BE2C (cell line): Measurements from ENCODE around the gene IRAK1.

ENCODE experiments used
- DNase-seq: peaks from one replicate; pipeline ENCODE4 v3.0.0-alpha.2; 2020
- H3K27me3 ChIP-seq: fragments of 250-450 bp; sonication (Bioruptor Pico); 2 replicates; pipeline ENCODE4 v1.5.1; 2020; ENCODE audit warnings: mild to moderate bottlenecking
- H3K36me3 ChIP-seq: fragments of 250-450 bp; sonication (Bioruptor Pico); 2 replicates; pipeline ENCODE4 v1.5.1; 2020; ENCODE audit warnings: mild to moderate bottlenecking
- H3K4me1 ChIP-seq: fragments of 250-450 bp; sonication (Bioruptor Pico); 2 replicates; pipeline ENCODE4 v1.5.1; 2020
- H3K4me3 ChIP-seq: 2 replicates; pipeline ENCODE4 v1.5.1; 2011; ENCODE audit warnings: low read depth, low read length
- H3K9me3 ChIP-seq: fragments of 250-450 bp; sonication (Bioruptor Pico); 2 replicates; pipeline ENCODE4 v1.5.1; 2020
- CTCF ChIP-seq: IDR thresholded peaks from 2 replicates; pipeline ENCODE4 v1.5.1; 2012; ENCODE audit warnings: mild to moderate bottlenecking, low read depth, low read length

Gene IRAK1

GRCh38 chrX:154051201-154051810 lies 31.6 kb upstream of the IRAK1 start:
- TF ChIP-seq CTCF = peak; percentile 75
- Histone ChIP-seq H3K4me3 (no peak overlapping the region), H3K27me3 (no peaks in the 10 kb centered on the region), H3K4me1 (peaks cover 3% of the 10 kb centered on the region), H3K9me3 (no peaks in the 10 kb centered on the region), H3K36me3 (no peaks in the 10 kb centered on the region)
- DNase-seq = peak; percentile 73

GRCh38 chrX:154050113-154050495 lies 30.4 kb upstream of the IRAK1 start:
- no peak overlapping the region for H3K4me3 ChIP-seq
- H3K36me3 ChIP-seq = no peaks in the 10 kb centered on the region
- peaks cover 7% of the 10 kb centered on the region for H3K4me1 ChIP-seq
- no peaks in the 10 kb centered on the region for H3K27me3 ChIP-seq
- no peak for DNase-seq
- TF ChIP-seq CTCF = no peak
- H3K9me3 ChIP-seq = no peaks in the 10 kb centered on the region

- no peaks in the 10 kb centered on the region for H3K36me3 ChIP-seq
- H3K9me3 ChIP-seq = no peaks in the 10 kb centered on the region
- DNase-seq = no peak
- H3K27me3 ChIP-seq = no peaks in the 10 kb centered on the region
- H3K4me1 ChIP-seq = peaks cover 7% of the 10 kb centered on the region
- TF ChIP-seq CTCF = no peak
- H3K4me3 ChIP-seq = no peak overlapping the region
These were observed 29.8 kb upstream of the IRAK1 start for GRCh38 chrX:154049209-154050112.

DNA sequence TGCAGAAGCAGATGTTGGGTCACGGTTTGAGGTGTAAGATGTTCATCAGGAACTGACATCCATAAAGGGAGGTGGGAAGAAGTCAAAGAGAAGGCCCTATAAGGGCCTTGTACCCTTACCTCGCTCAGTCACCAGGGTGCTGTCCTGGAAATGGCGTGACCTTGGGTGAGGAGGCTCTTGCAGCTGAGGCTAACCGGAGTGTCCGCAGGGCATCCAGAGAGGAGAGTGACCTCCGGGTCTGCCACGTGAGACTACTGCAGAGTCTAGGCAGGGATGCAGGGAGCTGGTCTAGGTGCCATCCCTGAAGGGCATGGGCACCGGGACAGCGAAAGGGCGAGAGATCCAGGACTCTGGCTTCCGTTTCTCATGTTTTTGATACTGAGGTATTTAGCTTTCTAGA lies 28.7 kb upstream of the IRAK1 start:
- no peak for TF ChIP-seq CTCF
- Histone ChIP-seq H3K27me3 (no peaks in the 10 kb centered on the region), H3K4me3 (no peak overlapping the region), H3K36me3 (no peaks in the 10 kb centered on the region), H3K9me3 (no peaks in the 10 kb centered on the region), H3K4me1 (peaks cover 7% of the 10 kb centered on the region)
- no peak for DNase-seq

- Histone ChIP-seq H3K36me3 (no peaks in the 10 kb centered on the region), H3K4me3 (no peak overlapping the region), H3K27me3 (no peaks in the 10 kb centered on the region), H3K9me3 (no peaks in the 10 kb centered on the region), H3K4me1 (peaks cover 7% of the 10 kb centered on the region)
- no peak for DNase-seq
- TF ChIP-seq CTCF = no peak
These were observed 27.4 kb upstream of the IRAK1 start for GRCh38 chrX:154046940-154047610.
